Caki2 (cell line): Measurements from ENCODE around the gene ID2. TPM values are rescaled to one million over a fixed set of nuclear protein-coding genes. Genes with fewer than 3 reads are reported as not detected.

ENCODE experiments used
- DNase-seq: peaks from one replicate; pipeline ENCODE4 v3.0.0-alpha.2; 2015; ENCODE audit warnings: low read depth
- in situ Hi-C: cut with HindIII; loops from 2 replicates; pipeline ENCODE4 v1.10.0; 2016; ENCODE audit warnings: low sequenced_read_pairs, low pct_unique_long_range_greater_than_20kb, mixed read lengths
- total RNA-seq: library from RNA; depleted of rRNA; stranded (reverse); fragments of >200 nt; shearing (Covaris generic); gene quantifications from 2 replicates; pipeline ENCODE4 v1.2.3, GENCODE V29; 2014; ENCODE audit warnings: low replicate concordance; rRNA removed

Gene ID2, protein sequence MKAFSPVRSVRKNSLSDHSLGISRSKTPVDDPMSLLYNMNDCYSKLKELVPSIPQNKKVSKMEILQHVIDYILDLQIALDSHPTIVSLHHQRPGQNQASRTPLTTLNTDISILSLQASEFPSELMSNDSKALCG
- total RNA-seq = 65.9 and 90.3 TPM in 2 replicates

DNA sequence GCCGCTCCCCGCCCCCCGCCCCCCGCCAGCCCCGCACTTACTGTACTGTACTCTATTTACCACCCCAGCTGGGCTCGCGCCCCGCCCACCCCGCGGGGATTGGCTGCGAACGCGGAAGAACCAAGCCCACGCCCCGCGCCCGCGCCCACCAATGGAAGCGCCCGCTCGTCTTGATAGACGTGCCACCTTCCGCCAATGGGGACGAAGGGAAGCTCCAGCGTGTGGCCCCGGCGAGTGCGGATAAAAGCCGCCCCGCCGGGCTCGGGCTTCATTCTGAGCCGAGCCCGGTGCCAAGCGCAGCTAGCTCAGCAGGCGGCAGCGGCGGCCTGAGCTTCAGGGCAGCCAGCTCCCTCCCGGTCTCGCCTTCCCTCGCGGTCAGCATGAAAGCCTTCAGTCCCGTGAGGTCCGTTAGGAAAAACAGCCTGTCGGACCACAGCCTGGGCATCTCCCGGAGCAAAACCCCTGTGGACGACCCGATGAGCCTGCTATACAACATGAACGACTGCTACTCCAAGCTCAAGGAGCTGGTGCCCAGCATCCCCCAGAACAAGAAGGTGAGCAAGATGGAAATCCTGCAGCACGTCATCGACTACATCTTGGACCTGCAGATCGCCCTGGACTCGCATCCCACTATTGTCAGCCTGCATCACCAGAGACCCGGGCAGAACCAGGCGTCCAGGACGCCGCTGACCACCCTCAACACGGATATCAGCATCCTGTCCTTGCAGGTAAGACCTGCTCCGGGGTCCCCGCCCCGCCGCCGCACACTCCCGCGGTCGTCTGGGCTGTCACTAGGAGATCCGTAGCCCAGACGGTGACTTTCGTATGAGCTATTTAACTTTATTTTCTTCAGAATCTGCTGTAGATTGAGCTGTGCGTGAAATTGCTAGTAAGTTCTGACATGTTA lies at the start of gene ID2:
TSS of gene ID2 (plus strand) at position 271 of the 907 bp plus-strand sequence. CDS start at position 381, 110 bp downstream.
- DNase-seq = peak; percentile 99
- in situ Hi-C loops = loop anchor here (10.0 kb wide), 1 partner anchor 647 kb away; no protein-coding TSS in a partner anchor

GRCh38 chr2:8632755-8633154 lies 49.1 kb upstream of the ID2 start:
- in situ Hi-C loops = no loop called here
- DNase-seq = no peak

DNA sequence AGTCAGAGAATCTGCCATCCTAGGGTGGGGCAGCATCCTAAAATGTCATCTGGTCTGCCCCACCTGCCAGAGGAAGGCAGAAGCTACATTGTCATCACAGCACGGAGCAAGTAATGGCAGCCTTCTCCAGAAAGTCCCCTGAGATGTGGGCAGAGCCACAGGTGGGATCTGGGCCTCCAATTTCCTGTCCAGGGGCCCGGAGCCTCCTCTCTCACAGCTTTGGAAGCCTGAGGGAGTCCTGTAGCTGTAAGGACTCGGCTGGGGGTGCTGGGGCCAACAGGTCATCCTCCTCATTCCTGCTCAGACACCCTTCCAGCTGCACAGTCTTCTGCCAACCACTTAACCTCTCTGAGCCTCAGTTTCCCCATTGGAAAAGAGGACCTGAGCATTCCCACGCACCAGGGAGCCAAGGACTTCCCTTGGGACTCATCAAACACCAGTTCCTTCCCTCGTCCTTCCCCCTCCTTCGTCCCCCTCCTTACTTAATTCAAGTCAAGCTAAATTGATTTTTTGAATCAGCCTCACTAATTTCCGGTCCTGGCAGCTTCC lies 48.6 kb upstream of the ID2 start:
- in situ Hi-C loops = no loop called here
- no peak for DNase-seq

DNA sequence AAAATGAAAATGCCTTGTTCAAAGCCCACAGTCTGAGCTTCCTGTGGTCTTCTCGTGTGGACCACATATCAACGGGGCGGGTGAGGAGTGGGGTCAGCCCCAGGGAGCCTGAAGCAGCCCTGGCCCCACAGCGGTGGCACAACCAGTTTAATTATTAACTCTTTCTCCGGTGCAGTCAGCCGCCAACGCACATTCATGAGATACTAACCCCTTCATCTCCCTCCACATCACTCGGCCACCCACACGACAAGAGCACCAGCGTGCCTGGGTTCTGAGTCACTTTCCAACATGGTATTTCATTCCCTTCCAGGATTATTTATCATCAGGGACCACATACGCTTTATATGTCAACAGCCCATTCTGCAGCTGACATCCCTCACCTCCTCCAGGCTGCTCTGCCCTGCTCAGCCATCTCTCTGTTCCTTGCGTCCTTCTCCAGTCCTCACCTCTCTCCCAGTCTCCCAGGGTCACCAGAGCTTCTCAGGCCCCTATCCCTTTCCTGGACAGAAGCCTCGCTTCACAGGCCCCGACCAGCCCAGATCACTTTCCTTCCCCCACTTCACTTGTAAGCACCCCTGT lies 48.0 kb upstream of the ID2 start:
- in situ Hi-C loops = no loop called here
- DNase-seq = peak; percentile 96

DNA sequence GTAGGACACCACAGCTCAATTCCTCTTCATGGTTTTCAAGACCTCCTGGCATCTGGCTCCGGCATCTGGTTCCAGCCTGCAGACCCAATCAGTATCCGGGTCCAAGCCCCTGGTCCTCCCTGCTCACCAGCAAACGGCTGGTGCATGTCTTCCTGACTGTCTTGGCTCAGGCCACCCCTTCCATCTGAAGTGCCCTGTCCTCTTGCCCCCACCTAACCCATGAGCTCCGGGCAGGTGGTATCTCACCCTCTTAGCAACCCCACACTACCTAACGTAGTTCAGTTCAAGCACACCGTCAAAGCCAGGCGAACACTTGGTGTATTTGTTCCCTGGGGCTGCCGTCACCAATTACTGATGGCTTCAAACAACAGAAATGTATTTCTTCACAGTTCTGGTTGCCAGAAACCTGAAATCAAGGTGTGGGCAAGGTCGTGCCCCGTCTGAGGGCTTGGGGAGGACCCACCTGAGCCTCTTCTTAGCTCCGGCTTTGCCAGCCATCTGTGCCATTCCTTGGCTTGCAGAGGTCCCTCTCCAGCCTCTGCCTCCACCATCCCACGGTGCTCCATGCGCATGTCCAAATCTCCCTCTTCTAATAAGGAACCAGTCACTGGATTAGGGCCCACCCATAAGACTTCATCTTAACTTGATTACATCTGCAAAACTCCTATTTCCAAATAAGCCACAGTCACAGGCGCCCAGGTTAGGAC lies 47.2 kb upstream of the ID2 start:
- in situ Hi-C loops = no loop called here
- DNase-seq = no peak

DNA sequence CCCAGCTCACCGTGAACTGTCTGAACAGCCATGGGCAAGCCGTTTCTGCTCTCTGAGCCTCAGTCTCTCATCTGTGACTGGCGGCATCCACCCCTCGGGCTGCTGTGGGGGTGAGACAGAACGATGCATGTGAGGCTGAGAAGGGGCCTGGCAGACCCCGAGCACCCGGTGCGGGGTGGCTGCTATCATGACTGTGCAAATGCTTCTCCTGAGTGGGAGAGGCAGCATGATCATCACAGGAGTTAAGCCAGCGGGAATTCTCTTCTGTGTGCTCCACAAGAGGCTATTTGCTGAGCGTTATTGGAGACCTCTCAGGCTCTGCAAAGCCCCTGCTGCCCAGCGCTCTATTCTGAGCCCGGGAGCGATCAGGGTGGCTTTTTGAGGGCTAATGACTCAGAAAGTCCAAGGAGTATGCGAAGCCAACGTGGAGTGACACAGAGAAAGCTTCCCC lies 45.8 kb upstream of the ID2 start:
- DNase-seq = no peak
- in situ Hi-C loops = no loop called here

GRCh38 chr2:8636721-8637636 lies 44.9 kb upstream of the ID2 start:
- in situ Hi-C loops = no loop called here
- peak; percentile 49 for DNase-seq

DNA sequence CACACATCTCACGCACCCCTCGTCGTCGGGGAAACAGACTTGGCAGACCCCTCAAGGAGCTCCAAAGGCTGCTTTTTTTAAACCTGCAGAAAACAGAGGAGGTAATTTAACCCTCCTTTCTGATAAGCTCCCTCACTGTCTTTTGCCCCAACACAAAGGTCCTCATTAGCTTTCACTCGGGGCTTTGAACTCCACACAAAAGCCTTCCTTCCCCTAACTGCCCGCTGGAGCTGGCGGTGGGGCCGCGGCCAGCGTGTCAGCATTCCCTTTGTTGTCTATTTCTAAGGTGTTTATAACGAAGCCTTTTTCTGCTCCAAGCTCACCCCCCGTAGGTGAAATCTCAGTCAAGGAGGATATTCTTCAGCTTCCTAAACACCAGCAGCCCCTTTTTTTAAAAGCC lies 43.5 kb upstream of the ID2 start:
- in situ Hi-C loops = no loop called here
- DNase-seq = no peak

DNA sequence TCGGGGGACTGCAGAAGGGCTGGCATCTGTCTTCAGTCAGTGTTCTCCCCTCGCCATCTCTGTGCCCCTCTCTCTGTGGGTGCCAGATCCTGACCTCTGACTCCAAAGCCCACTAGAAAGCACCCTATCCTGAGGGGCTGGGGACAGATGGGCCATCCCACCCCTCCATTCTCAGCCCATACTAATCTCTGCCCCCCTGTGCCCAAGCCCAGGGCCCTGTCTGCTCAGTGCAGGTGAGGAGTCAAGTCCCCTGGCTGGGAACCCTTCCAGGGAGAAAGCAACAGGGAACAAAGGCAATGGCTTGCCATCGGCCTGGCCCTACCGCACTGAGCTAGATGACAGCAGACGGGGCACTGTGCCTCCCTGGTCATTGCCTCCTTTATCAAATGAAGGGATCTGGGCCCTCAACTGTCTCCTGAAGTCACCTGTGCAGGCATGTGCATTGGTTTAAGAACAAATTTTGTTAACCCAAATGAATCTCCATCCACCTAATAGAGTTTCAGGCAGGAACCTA lies 42.7 kb upstream of the ID2 start:
- in situ Hi-C loops = no loop called here
- DNase-seq = no peak

DNA sequence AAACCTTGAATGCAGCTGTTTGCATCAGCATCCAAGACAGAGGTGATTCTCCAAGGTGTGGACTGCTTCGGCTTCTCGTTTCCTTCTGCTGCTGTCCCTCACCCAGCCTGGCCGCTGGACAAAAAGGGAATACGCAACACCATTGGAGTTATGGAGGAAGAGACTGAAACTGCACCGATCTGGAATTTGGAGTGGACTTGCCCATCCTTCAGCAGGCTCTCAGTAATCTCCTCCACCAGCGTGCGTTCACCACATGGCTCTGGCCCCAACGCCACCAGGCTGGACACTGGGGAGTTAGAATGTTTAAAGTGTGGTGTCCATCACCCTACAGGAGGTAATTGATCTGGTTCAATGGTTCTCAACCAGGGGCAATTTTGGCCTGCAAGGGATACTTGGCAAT lies 41.4 kb upstream of the ID2 start:
- no peak for DNase-seq
- in situ Hi-C loops = no loop called here

GRCh38 chr2:8641301-8641965 lies 40.4 kb upstream of the ID2 start:
- no peak for DNase-seq
- in situ Hi-C loops = no loop called here

DNA sequence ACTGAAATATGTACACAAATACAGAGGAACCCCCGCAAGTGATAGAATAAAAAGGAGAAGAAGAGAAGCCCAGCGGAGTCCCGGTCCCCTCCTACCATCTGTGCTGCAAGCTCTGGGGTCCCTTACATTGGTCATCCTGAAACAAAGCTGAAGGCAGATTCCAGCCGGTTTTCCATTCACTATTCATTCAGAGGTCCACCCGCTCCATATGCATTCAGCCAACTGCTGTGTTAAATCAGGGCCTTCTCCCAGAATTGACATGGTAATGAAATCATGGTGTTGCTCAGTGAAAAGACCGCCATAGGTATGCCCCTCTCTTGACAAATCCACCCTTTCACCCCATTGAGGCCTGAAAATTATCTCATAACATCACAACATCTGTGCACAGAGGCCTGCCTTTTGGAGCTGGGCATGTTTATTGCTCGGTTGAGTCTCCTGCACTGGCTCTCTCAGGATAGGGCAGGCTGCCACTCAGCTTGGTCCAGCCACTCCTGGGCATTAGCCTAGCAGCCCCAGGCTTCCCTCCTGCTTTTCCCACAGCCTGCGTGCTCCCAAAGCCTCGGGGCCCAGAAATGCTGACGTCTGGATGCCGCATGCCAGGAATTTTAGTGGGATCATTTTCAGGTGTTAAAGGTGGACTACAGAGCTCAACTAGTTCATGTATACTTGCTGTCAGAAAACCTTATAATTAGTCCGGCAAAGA lies 39.3 kb upstream of the ID2 start:
- no peak for DNase-seq
- in situ Hi-C loops = no loop called here

DNA sequence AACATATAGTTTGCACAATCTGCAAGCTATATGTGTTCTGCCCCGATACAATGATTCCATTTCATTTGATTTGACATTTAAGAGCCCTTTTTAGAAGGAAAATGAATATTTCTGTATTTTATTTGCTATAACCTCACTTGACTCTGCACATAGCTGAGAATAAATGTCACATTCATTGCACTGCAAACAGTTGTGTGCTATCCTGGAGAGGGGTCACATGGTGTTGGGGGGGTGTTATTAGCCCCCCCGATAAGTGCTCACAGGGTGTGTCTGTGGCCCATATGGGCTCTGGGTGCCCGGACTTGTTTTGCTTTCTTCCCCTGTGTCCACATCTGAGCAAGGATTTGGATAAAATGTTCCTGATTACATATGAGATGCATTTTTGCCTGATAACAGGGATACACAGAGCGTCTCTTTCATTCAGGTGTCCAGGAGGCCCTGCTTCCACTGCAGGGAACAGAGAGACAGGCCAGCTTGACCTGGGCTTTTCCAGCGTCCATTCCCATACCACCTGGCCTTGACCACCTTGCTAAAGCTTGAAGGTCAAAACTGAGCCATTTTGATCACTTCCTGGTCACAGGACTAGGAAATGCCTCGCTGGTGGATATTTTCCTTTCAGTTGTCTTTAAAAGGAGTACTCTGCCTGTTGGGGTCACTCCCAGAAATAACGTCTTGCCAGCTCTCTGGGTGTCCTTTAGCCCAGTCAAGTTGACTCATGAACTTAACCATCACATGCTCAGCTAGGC lies 38.4 kb upstream of the ID2 start:
- DNase-seq = no peak
- in situ Hi-C loops = no loop called here

GRCh38 chr2:8643996-8644356 lies 37.9 kb upstream of the ID2 start:
- in situ Hi-C loops = no loop called here

GRCh38 chr2:8644605-8645175 lies 37.2 kb upstream of the ID2 start:
- in situ Hi-C loops = no loop called here
- no peak for DNase-seq

More at GRCh38 chr2:8643996-8644356, 37.9 kb upstream of the ID2 start:
- DNase-seq = no peak
